Endothelial cell of umbilical vein (primary cell): ENCODE measurements around the gene LMTK3. TPM values are rescaled to one million over a fixed set of nuclear protein-coding genes. Genes with fewer than 3 reads are reported as not detected.

Experiments used
- BruUV-seq: library from RNA; stranded (reverse); fragments of 400-500 nt; replicated peaks from 2 replicates; lab custom pipeline; 2021; lab: Mats Ljungman, UMichigan
- CTCF ChIA-PET: fragments of 300-600, 350-600 bp; sonication (Branson Sonifier 250); formaldehyde crosslinking; loops from one replicate; lab custom pipeline; 2021; ENCODE audit warnings: antibody characterized with exemption, inconsistent platforms; lab: Charles Lee
- POLR2A ChIA-PET: fragments of 300-600, 350-600 bp; sonication (Branson Sonifier 250); formaldehyde crosslinking; loops from one replicate; lab custom pipeline; 2021; ENCODE audit warnings: antibody characterized with exemption, inconsistent platforms; lab: Charles Lee
- DNase-seq: peaks from one replicate; pipeline ENCODE4 v3.0.0-alpha.2; 2011; ENCODE audit warnings: low read depth, low spot score
- FAIRE-seq: peaks from 2 replicates; lab custom pipeline; 2011; peaks lifted over from hg19 to GRCh38; lab: Jason Lieb, UNC
- H2AFZ ChIP-seq: 2 replicates; pipeline ENCODE4 v1.6.0; 2012; ENCODE audit warnings: low read depth, low read length, control low read depth, inconsistent platforms
- H3K27ac ChIP-seq: 2 replicates; pipeline ENCODE4 v1.5.1; 2011; ENCODE audit warnings: low read depth, mild to moderate bottlenecking, control low read depth, low read length, moderate library complexity; ENCODE audit not compliant: insufficient read depth
- H3K27me3 ChIP-seq, 2 experiments: 2 replicates each; pipeline versions ENCODE4 v1.6.0 to v1.6.1; 2011; ENCODE audit warnings: low read length in 2 of 2, mixed read lengths in 1 of 2; ENCODE audit not compliant: control insufficient read depth in 2 of 2, insufficient read depth in 2 of 2
- H3K36me3 ChIP-seq, 2 experiments: 2 replicates in 1 of 2; 3 replicates in 1 of 2; pipeline ENCODE4 v1.5.1; 2011; ENCODE audit warnings: low read length in 2 of 2, mild to moderate bottlenecking in 1 of 2, moderate library complexity in 1 of 2; ENCODE audit not compliant: control insufficient read depth in 2 of 2, insufficient read depth in 2 of 2; ENCODE audit errors: extremely low read depth in 1 of 2
- H3K4me1 ChIP-seq: 3 replicates; pipeline ENCODE4 v1.5.1; 2011; ENCODE audit warnings: mild to moderate bottlenecking, low read length; ENCODE audit not compliant: control insufficient read depth, insufficient read depth; ENCODE audit errors: extremely low read depth
- H3K4me2 ChIP-seq: 2 replicates; pipeline ENCODE4 v1.6.1; 2011; ENCODE audit warnings: low read length, control low read depth, mixed read lengths; ENCODE audit not compliant: insufficient read depth
- H3K4me3 ChIP-seq, 3 experiments: fragments of 200-600 bp in 1 of 3; sonication (generic), shearing (Covaris generic) in 1 of 3; replicated peaks in 1 of 3; 2 replicates each; pipeline ENCODE4 v1.5.1; 2011 to 2016; ENCODE audit warnings: control low read depth in 3 of 3, low read length in 3 of 3, mild to moderate bottlenecking in 2 of 3, inconsistent platforms in 1 of 3, low read depth in 1 of 3, moderate library complexity in 1 of 3; ENCODE audit not compliant: insufficient read depth in 1 of 3
- H3K79me2 ChIP-seq: 2 replicates; pipeline ENCODE4 v1.6.0; 2012; ENCODE audit warnings: low read length, inconsistent platforms; ENCODE audit not compliant: control insufficient read depth, insufficient read depth
- H3K9ac ChIP-seq: replicated peaks from 2 replicates; pipeline ENCODE3; 2011; ENCODE audit warnings: low read length, control low read depth; ENCODE audit not compliant: insufficient read depth; ENCODE audit errors: extremely low read depth
- H3K9me1 ChIP-seq: replicated peaks from 3 replicates; pipeline ENCODE4 v1.6.0; 2011; ENCODE audit warnings: mild to moderate bottlenecking, low read length; ENCODE audit not compliant: control insufficient read depth, insufficient read depth; ENCODE audit errors: extremely low read depth
- H3K9me3 ChIP-seq: replicated peaks from 2 replicates; pipeline ENCODE4 v1.5.1; 2012; ENCODE audit warnings: low read length, inconsistent platforms; ENCODE audit not compliant: control insufficient read depth, insufficient read depth
- H4K20me1 ChIP-seq: replicated peaks from 2 replicates; pipeline ENCODE3; 2011; ENCODE audit warnings: mild to moderate bottlenecking, low read length; ENCODE audit not compliant: control insufficient read depth, insufficient read depth; ENCODE audit errors: extremely low read depth
- CTCF ChIP-seq, 2 donors: IDR thresholded peaks; 1 replicate in 1 of 2; 2 replicates in 1 of 2; pipeline ENCODE4 v1.5.1; 2011; ENCODE audit warnings: low read length in 2 of 2, mild to moderate bottlenecking in 2 of 2, moderate library complexity in 2 of 2, control low read depth in 1 of 2, inconsistent platforms in 1 of 2, low read depth in 1 of 2; ENCODE audit not compliant: insufficient read depth in 1 of 2; ENCODE audit errors: extremely low read depth in 1 of 2
- EZH2 ChIP-seq: IDR thresholded peaks from 2 replicates; pipeline ENCODE4 v1.6.1; 2012; ENCODE audit warnings: borderline replicate concordance, low read depth, mild to moderate bottlenecking, moderate library complexity, low read length, inconsistent platforms; ENCODE audit not compliant: severe bottlenecking
- GATA2 ChIP-seq: IDR thresholded peaks from 2 replicates; pipeline ENCODE4 v1.7.0; 2011; ENCODE audit warnings: low read depth, mild to moderate bottlenecking, moderate library complexity, mixed read lengths, low read length; ENCODE audit not compliant: insufficient read length, insufficient read depth
- JUN ChIP-seq: IDR thresholded peaks from 2 replicates; pipeline ENCODE4 v1.6.1; 2011; ENCODE audit warnings: borderline replicate concordance, low read depth; ENCODE audit not compliant: insufficient read length, insufficient read depth
- MYC ChIP-seq: IDR thresholded peaks from one replicate; pipeline ENCODE4 v1.6.1; 2011; ENCODE audit warnings: mild to moderate bottlenecking, low read depth, low read length
- POLR2A ChIP-seq: IDR thresholded peaks from 2 replicates; pipeline ENCODE4 v1.6.1; 2012; ENCODE audit warnings: low read depth, mild to moderate bottlenecking, control low read depth, low read length
- POLR2AphosphoS5 ChIP-seq: IDR thresholded peaks from 2 replicates; pipeline ENCODE4 v1.6.1; 2012; ENCODE audit warnings: low read depth, mild to moderate bottlenecking, control low read depth, low read length, moderate library complexity; ENCODE audit not compliant: insufficient read depth
- dilution Hi-C: fragments of 300-500 bp; cut with MboI; formaldehyde crosslinking; loops from one replicate; pipeline ENCODE4 v1.15.0; 2019; ENCODE audit warnings: low sequenced_read_pairs; ENCODE audit not compliant: extremely low pct_ligation_motif_present
- intact Hi-C: fragments of 100-400 bp; cut with micrococcal nuclease; formaldehyde crosslinking; loops from one replicate; pipeline ENCODE4 v1.10.0; 2022
- polyA plus RNA-seq, 4 experiments: library from polyadenylated mRNA; depleted of rRNA in 3 of 4; stranded (reverse) in 3 of 4; unstranded in 1 of 4; fragments of >200 nt; gene quantifications; 2 replicates each; pipeline versions ENCODE4 v1.2.1 to v1.2.3, GENCODE V29; 2011 to 2012; ENCODE audit warnings: missing spikeins in 1 of 4
- total RNA-seq: library from RNA; stranded (reverse); gene quantifications from 2 replicates; pipeline ENCODE4 v1.2.3, GENCODE V29; 2021

Gene LMTK3
- total and polyA plus RNA-seq, 2 donors (not counting 3 experiments of a cell fraction or from before 2014, with no cell fraction given) = 0.11 to 0.14 TPM

- POLR2A ChIA-PET = no interaction called here
- FAIRE-seq (no peak), DNase-seq (no peak)
- Histone ChIP-seq H3K4me2 (no peak overlapping the region), H3K79me2 (no peaks in the 10 kb centered on the region), H2AFZ (no peak overlapping the region), H3K4me3 (no peak overlapping the region), H3K9me1 (no peaks in the 10 kb centered on the region), H3K9ac (no peak overlapping the region), H3K27ac (no peak overlapping the region), H3K36me3 (no peaks in the 10 kb centered on the region), H3K27me3 (peaks cover 0 to 2% of the 10 kb centered on the region in 2 experiments), H3K9me3 (no peaks in the 10 kb centered on the region), H4K20me1 (no peaks in the 10 kb centered on the region), H3K4me1 (no peaks in the 10 kb centered on the region)
- CTCF ChIA-PET = no interaction called here
- TF ChIP-seq EZH2 = no peak
- no peak for TF ChIP-seq MYC
- no peak for TF ChIP-seq CTCF (IDR thresholded peaks at IDR 0.05; ENCODE audit: extremely low read depth in 1 of 2, insufficient read depth in 1 of 2, low read depth in 1 of 2, low read length in 2 of 2)
- no peak for TF ChIP-seq POLR2A
- no peak for TF ChIP-seq POLR2AphosphoS5
- TF ChIP-seq GATA2 = no peak
- no peak for TF ChIP-seq JUN
- no TSS peak for BruUV-seq
- dilution Hi-C loops = no loop called here
- intact Hi-C loops = no loop called here
Observed at GRCh38 chr19:48533770-48534169, 22.1 kb upstream of the LMTK3 start.
